ENCODE measurements around the gene LRRC4. TPM values are rescaled to one million over a fixed set of nuclear protein-coding genes. Genes with fewer than 3 reads are reported as not detected.

LRRC4 gene
- total and polyA plus RNA-seq, 2 experiments from 2014 or later, result 0.13 to 0.32 TPM

DNA sequence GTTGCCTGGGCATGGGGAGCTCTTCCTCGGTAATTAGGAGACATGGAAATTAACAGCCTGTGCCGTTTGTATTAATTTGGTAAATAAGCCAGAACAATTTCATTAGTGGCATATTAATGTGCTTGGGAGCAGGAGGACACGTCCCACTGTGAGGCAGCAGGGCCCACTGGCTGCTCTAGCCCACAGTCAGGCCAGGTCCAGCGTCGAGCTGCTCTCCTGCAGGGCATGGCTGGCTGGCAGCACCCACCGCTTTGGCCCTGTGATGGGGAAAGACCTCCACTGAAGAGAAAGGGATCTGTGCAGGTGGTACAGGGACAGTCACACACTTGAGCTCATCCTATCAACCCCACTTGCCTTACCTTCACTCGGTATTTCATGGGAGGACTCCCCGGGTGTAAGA lies 37.5 kb upstream of the LRRC4 start:
- Histone ChIP-seq H2AFZ (no peak overlapping the region), H3K4me2 (ENCODE audit: unreplicated experiment) (no peak overlapping the region), H3K79me2 (ENCODE audit: insufficient read depth) (no peaks in the 10 kb centered on the region), H3F3A (ENCODE audit: insufficient read depth) (no peaks in the 10 kb centered on the region), H4K20me1 (ENCODE audit: insufficient read depth) (no peaks in the 10 kb centered on the region), H3K36me3 (ENCODE audit: low read depth) (no peaks in the 10 kb centered on the region), H3K9ac (no peak overlapping the region), H3K4me1 (ENCODE audit: insufficient read depth) (no peaks in the 10 kb centered on the region), H3K4me3 (no peak overlapping the region), H3K27me3 (replicated peaks; ENCODE audit: insufficient read depth) (no peaks in the 10 kb centered on the region), H3K27ac (no peak overlapping the region), H3K9me2 (ENCODE audit: insufficient read depth) (no peaks in the 10 kb centered on the region), H3K9me3 (ENCODE audit: low read depth) (no peaks in the 10 kb centered on the region)
- 90 to 93% methylated on average over 8 of the region's 8 CpGs for WGBS, 2 experiments (ENCODE audit: low coverage in 1 of 2, low lambda C conversion rate in 2 of 2, missing lambda C conversion rate in 2 of 2)
- DNase-seq, result no peak
- no peak for TF ChIP-seq EZH2phosphoT487 (IDR thresholded peaks at IDR 0.05; ENCODE audit: insufficient read depth, low read depth)
- TF ChIP-seq EZH2 (IDR thresholded peaks at IDR 0.05; ENCODE audit: insufficient read depth, poor library complexity, severe bottlenecking), result no peak
- in situ Hi-C loops (cut with MboI), result no loop called here

DNA sequence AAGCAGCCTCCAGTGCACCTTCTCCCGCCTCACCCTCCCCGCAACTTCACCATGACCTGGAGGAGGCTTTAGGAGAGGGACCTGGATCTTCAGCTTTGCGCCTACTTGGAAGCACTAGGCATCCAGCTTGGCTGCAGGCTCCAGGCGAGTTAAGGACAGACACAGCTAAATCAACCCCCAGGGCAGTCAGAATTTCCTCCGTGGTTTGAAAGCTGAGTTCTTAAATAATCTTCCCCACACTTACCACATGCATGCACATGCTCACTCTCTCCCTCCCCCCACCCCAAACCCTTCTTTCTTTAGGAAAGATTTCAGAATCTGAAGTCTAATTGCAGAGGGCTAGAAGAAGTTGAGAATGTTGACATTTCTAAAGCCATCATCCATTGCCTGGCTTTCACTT lies 36.7 kb upstream of the LRRC4 start:
- no peak overlapping the region for H3K4me2 ChIP-seq (ENCODE audit: unreplicated experiment)
- H3K27ac ChIP-seq, result no peak overlapping the region
- H3K36me3 ChIP-seq (ENCODE audit: low read depth), result no peaks in the 10 kb centered on the region
- H3F3A ChIP-seq (ENCODE audit: insufficient read depth), result no peaks in the 10 kb centered on the region
- in situ Hi-C loops (cut with MboI), result no loop called here
- no peaks in the 10 kb centered on the region for H4K20me1 ChIP-seq (ENCODE audit: insufficient read depth)
- no peak overlapping the region for H3K9ac ChIP-seq
- H3K4me3 ChIP-seq, result no peak overlapping the region
- H3K9me2 ChIP-seq (ENCODE audit: insufficient read depth), result no peaks in the 10 kb centered on the region
- DNase-seq, result no peak
- H3K79me2 ChIP-seq (ENCODE audit: insufficient read depth), result no peaks in the 10 kb centered on the region
- no peak overlapping the region for H2AFZ ChIP-seq
- no peaks in the 10 kb centered on the region for H3K9me3 ChIP-seq (ENCODE audit: low read depth)
- TF ChIP-seq EZH2 (IDR thresholded peaks at IDR 0.05; ENCODE audit: insufficient read depth, poor library complexity, severe bottlenecking) (no peak), EZH2phosphoT487 (IDR thresholded peaks at IDR 0.05; ENCODE audit: insufficient read depth, low read depth) (no peak)
- WGBS, 2 experiments (ENCODE audit: low coverage in 1 of 2, low lambda C conversion rate in 2 of 2, missing lambda C conversion rate in 2 of 2), result 77 to 80% methylated on average over 5 of the region's 5 CpGs
- no peaks in the 10 kb centered on the region for H3K4me1 ChIP-seq (ENCODE audit: insufficient read depth)
- H3K27me3 ChIP-seq (replicated peaks; ENCODE audit: insufficient read depth), result no peaks in the 10 kb centered on the region

DNA sequence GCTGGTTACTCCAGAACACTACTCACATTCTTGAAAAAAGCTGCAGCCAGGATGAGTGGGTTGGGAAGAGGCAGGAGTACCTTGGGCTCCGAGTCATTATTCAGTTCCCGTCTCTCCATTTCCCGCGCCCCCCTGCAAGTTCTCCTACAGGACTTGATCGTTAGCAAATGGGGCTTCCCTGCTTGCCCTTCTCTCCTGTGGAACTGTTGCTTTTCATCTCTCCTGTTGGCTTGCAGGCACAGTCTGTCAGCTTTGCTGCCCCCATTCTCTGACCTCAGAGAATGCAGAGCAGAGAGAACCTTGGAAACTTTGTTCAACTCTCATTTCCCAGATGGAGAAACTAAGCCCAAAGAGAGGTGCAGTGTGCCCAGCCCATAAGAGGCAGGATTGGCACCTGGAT lies 35.6 kb upstream of the LRRC4 start:
- H3K79me2 ChIP-seq (ENCODE audit: insufficient read depth), result no peaks in the 10 kb centered on the region
- no peaks in the 10 kb centered on the region for H3K9me2 ChIP-seq (ENCODE audit: insufficient read depth)
- H3K9me3 ChIP-seq (ENCODE audit: low read depth), result no peaks in the 10 kb centered on the region
- no peaks in the 10 kb centered on the region for H3K4me1 ChIP-seq (ENCODE audit: insufficient read depth)
- H3K27ac ChIP-seq, result no peak overlapping the region
- H2AFZ ChIP-seq, result no peak overlapping the region
- in situ Hi-C loops (cut with MboI), result no loop called here
- H3K9ac ChIP-seq, result no peak overlapping the region
- no peaks in the 10 kb centered on the region for H3F3A ChIP-seq (ENCODE audit: insufficient read depth)
- no peak overlapping the region for H3K4me3 ChIP-seq
- TF ChIP-seq EZH2phosphoT487 (IDR thresholded peaks at IDR 0.05; ENCODE audit: insufficient read depth, low read depth) (no peak), EZH2 (IDR thresholded peaks at IDR 0.05; ENCODE audit: insufficient read depth, poor library complexity, severe bottlenecking) (no peak)
- no peak for DNase-seq
- H3K36me3 ChIP-seq (ENCODE audit: low read depth), result no peaks in the 10 kb centered on the region
- WGBS, 2 experiments (ENCODE audit: low coverage in 1 of 2, low lambda C conversion rate in 2 of 2, missing lambda C conversion rate in 2 of 2), result 77 to 83% methylated on average over 5 of the region's 5 CpGs
- H4K20me1 ChIP-seq (ENCODE audit: insufficient read depth), result no peaks in the 10 kb centered on the region
- H3K4me2 ChIP-seq (ENCODE audit: unreplicated experiment), result no peak overlapping the region
- no peaks in the 10 kb centered on the region for H3K27me3 ChIP-seq (replicated peaks; ENCODE audit: insufficient read depth)

DNA sequence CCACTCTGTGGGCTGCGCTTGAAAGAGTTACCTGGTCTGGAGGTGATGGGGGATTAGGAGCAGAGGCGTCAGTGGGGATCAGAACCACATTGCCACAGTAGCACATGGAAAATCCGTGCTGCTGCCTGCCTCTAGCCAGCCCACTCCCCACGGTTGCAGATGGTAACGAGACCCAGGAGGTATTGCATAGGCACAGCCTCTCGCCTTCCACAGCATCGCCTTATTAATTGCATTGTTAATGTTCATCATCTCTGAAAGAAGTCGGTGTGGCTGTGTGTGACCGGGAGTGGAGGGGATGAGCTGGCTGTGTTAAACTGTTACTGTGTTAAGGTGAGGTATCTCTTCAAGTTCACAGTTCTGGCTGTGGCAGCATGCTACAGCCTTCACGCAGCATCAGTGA lies 35.2 kb upstream of the LRRC4 start:
- TF ChIP-seq EZH2phosphoT487 (IDR thresholded peaks at IDR 0.05; ENCODE audit: insufficient read depth, low read depth) (no peak), EZH2 (IDR thresholded peaks at IDR 0.05; ENCODE audit: insufficient read depth, poor library complexity, severe bottlenecking) (no peak)
- 90% methylated on average over 10 of the region's 10 CpGs for WGBS, 2 experiments (ENCODE audit: low coverage in 1 of 2, low lambda C conversion rate in 2 of 2, missing lambda C conversion rate in 2 of 2)
- Histone ChIP-seq H3K9me3 (ENCODE audit: low read depth) (no peaks in the 10 kb centered on the region), H3F3A (ENCODE audit: insufficient read depth) (no peaks in the 10 kb centered on the region), H3K4me2 (ENCODE audit: unreplicated experiment) (no peak overlapping the region), H3K79me2 (ENCODE audit: insufficient read depth) (no peaks in the 10 kb centered on the region), H3K4me1 (ENCODE audit: insufficient read depth) (no peaks in the 10 kb centered on the region), H3K27me3 (replicated peaks; ENCODE audit: insufficient read depth) (no peaks in the 10 kb centered on the region), H3K4me3 (no peak overlapping the region), H3K9ac (no peak overlapping the region), H3K9me2 (ENCODE audit: insufficient read depth) (no peaks in the 10 kb centered on the region), H4K20me1 (ENCODE audit: insufficient read depth) (no peaks in the 10 kb centered on the region), H3K27ac (no peak overlapping the region), H2AFZ (no peak overlapping the region), H3K36me3 (ENCODE audit: low read depth) (no peaks in the 10 kb centered on the region)
- in situ Hi-C loops (cut with MboI), result no loop called here
- no peak for DNase-seq

DNA sequence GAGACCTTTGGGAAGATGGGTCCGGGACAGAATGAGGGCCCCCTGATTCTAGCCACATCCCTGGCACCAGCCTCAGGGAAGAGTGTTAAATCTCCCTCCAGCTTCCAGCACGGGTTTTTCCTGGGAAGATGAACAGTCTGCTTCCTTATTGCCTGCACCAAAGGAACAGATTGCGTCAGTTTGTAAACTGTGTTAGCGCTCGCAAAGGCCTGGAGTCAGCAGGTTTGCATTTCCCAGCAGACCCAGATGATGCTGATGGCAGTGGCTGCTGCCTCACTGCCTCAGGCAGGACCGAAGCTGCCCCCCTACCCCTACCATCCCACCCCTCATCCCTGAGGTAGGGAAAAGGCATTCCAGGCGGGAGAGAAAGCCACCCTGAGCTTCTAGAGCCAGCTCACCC lies 34.6 kb upstream of the LRRC4 start:
- no peaks in the 10 kb centered on the region for H3K4me1 ChIP-seq (ENCODE audit: insufficient read depth)
- no peak for DNase-seq
- no peak overlapping the region for H3K9ac ChIP-seq
- H3K9me3 ChIP-seq (ENCODE audit: low read depth), result no peaks in the 10 kb centered on the region
- no peaks in the 10 kb centered on the region for H4K20me1 ChIP-seq (ENCODE audit: insufficient read depth)
- no peak overlapping the region for H3K4me3 ChIP-seq
- H3K79me2 ChIP-seq (ENCODE audit: insufficient read depth), result no peaks in the 10 kb centered on the region
- in situ Hi-C loops (cut with MboI), result no loop called here
- no peak for TF ChIP-seq EZH2 (IDR thresholded peaks at IDR 0.05; ENCODE audit: insufficient read depth, poor library complexity, severe bottlenecking)
- TF ChIP-seq EZH2phosphoT487 (IDR thresholded peaks at IDR 0.05; ENCODE audit: insufficient read depth, low read depth), result no peak
- H3K4me2 ChIP-seq (ENCODE audit: unreplicated experiment), result no peak overlapping the region
- no peaks in the 10 kb centered on the region for H3K9me2 ChIP-seq (ENCODE audit: insufficient read depth)
- H2AFZ ChIP-seq, result no peak overlapping the region
- no peaks in the 10 kb centered on the region for H3K27me3 ChIP-seq (replicated peaks; ENCODE audit: insufficient read depth)
- H3K27ac ChIP-seq, result no peak overlapping the region
- 81 to 90% methylated on average over 5 to 7 of the region's 7 CpGs for WGBS, 2 experiments (ENCODE audit: low coverage in 1 of 2, low lambda C conversion rate in 2 of 2, missing lambda C conversion rate in 2 of 2)
- no peaks in the 10 kb centered on the region for H3F3A ChIP-seq (ENCODE audit: insufficient read depth)
- H3K36me3 ChIP-seq (ENCODE audit: low read depth), result no peaks in the 10 kb centered on the region

All from GM23248 (cell line).